Erythroblast (primary cell): ENCODE measurements around the gene ACSF3.

Experiments
- GATA1 ChIP-seq: IDR thresholded peaks from 2 replicates; pipeline ENCODE4 v1.6.1; 2011; ENCODE audit warnings: low read depth, mild to moderate bottlenecking, control low read depth, low read length, moderate library complexity
- POLR2A ChIP-seq: IDR thresholded peaks from 2 replicates; pipeline ENCODE4 v1.6.1; 2011; ENCODE audit warnings: mild to moderate bottlenecking, low read length

GRCh38 chr16:89102481-89103073 is 8.9 kb downstream of the ACSF3 start:
- no peak for TF ChIP-seq POLR2A
- TF ChIP-seq GATA1, result no peak
